GM23338 (cell line): Measurements from ENCODE around the gene LRRFIP2. TPM values are rescaled to one million over a fixed set of nuclear protein-coding genes. Genes with fewer than 3 reads are reported as not detected.

ENCODE experiments used
- ATAC-seq: fragments of 200-7000 bp; cut with Tn5 transposase; 3 replicates; pipeline ENCODE4 v1.9.1; 2020
- DNase-seq: peaks from one replicate; pipeline ENCODE4 v3.0.0-alpha.2; 2015; ENCODE audit warnings: low spot score
- H2AFZ ChIP-seq: fragments of 200-600 bp; sonication (generic); 2 replicates; pipeline ENCODE4 v1.8.0; 2016; ENCODE audit warnings: antibody characterized with exemption, mild to moderate bottlenecking, moderate library complexity
- H3F3A ChIP-seq: fragments of 200-600 bp; sonication (generic); replicated peaks from 2 replicates; pipeline ENCODE4 v1.8.0; 2017; ENCODE audit warnings: antibody characterized with exemption, mixed run types, low read depth
- H3K27ac ChIP-seq: fragments of 200-600 bp; sonication (generic); 2 replicates; pipeline ENCODE4 v1.6.1; 2016; ENCODE audit warnings: low read depth
- H3K27me3 ChIP-seq: fragments of 200-600 bp; sonication (generic); 2 replicates; pipeline ENCODE4 v1.8.0; 2016; ENCODE audit warnings: mild to moderate bottlenecking, mixed run types, moderate library complexity; ENCODE audit not compliant: insufficient read depth
- H3K36me3 ChIP-seq: fragments of 200-600 bp; sonication (generic); 2 replicates; pipeline ENCODE4 v1.8.0; 2016; ENCODE audit warnings: mild to moderate bottlenecking; ENCODE audit not compliant: insufficient read depth
- H3K4me1 ChIP-seq: fragments of 200-600 bp; sonication (generic); 2 replicates; pipeline ENCODE4 v1.8.0; 2016; ENCODE audit warnings: mild to moderate bottlenecking, moderate library complexity; ENCODE audit not compliant: insufficient read depth
- H3K4me2 ChIP-seq: fragments of 200-600 bp; sonication (generic); 2 replicates; pipeline ENCODE4 v1.7.1; 2017; ENCODE audit warnings: mixed run types
- H3K4me3 ChIP-seq: fragments of 200-600 bp; sonication (generic); 2 replicates; pipeline ENCODE4 v1.6.1; 2016; ENCODE audit warnings: mixed run types
- H3K79me2 ChIP-seq: fragments of 200-600 bp; sonication (generic); replicated peaks from 2 replicates; pipeline ENCODE4 v1.8.0; 2017; ENCODE audit warnings: mild to moderate bottlenecking; ENCODE audit not compliant: insufficient read depth
- H3K9me2 ChIP-seq: fragments of 200-600 bp; sonication (generic); 2 replicates; pipeline ENCODE4 v1.8.0; 2017; ENCODE audit not compliant: insufficient read depth
- H4K20me1 ChIP-seq: fragments of 200-600 bp; sonication (generic); replicated peaks from 2 replicates; pipeline ENCODE4 v1.8.0; 2017; ENCODE audit warnings: mild to moderate bottlenecking; ENCODE audit not compliant: insufficient read depth
- H3K27ac Mint-ChIP-seq: 2 replicates; pipeline ENCODE4 v1.8.0; 2020; ENCODE audit warnings: inconsistent platforms, mild to moderate bottlenecking, moderate library complexity, mixed read lengths
- H3K27me3 Mint-ChIP-seq: 3 replicates; pipeline ENCODE4 v1.8.0; 2022; ENCODE audit warnings: low read depth, mild to moderate bottlenecking, moderate library complexity, mixed read lengths, inconsistent platforms; ENCODE audit not compliant: insufficient read depth, poor library complexity
- H3K36me3 Mint-ChIP-seq: 3 replicates; pipeline ENCODE4 v1.8.0; 2021; ENCODE audit warnings: low read depth, mild to moderate bottlenecking, inconsistent platforms, moderate library complexity, mixed read lengths
- H3K4me1 Mint-ChIP-seq: 3 replicates; pipeline ENCODE4 v1.8.0; 2020; ENCODE audit warnings: mild to moderate bottlenecking, inconsistent platforms, mixed read lengths
- H3K4me3 Mint-ChIP-seq: 3 replicates; pipeline ENCODE4 v1.8.0; 2021; ENCODE audit warnings: moderate library complexity, mild to moderate bottlenecking, inconsistent platforms, mixed read lengths
- H3K9me3 Mint-ChIP-seq: 3 replicates; pipeline ENCODE4 v1.8.0; 2020; ENCODE audit warnings: moderate library complexity, mild to moderate bottlenecking, inconsistent platforms, mixed read lengths
- CREB1 ChIP-seq: fragments of 250-450 bp; sonication (Bioruptor Pico); IDR thresholded peaks from 2 replicates; pipeline ENCODE4 v1.5.0; 2020; ENCODE audit warnings: low read depth, mild to moderate bottlenecking, moderate library complexity
- CTCF ChIP-seq, 2 experiments: fragments of 200-600 bp in 1 of 2; sonication (generic) in 1 of 2; conservative IDR thresholded peaks; 2 replicates each; pipeline versions ENCODE4 v1.5.1 to v1.6.1; 2016 to 2017; ENCODE audit warnings: antibody characterized with exemption in 2 of 2, low read depth in 2 of 2, mild to moderate bottlenecking in 2 of 2, moderate library complexity in 1 of 2
- EZH2 ChIP-seq: fragments of 200-600 bp; sonication (generic); IDR thresholded peaks from one replicate; pipeline ENCODE4 v1.8.0; 2017; ENCODE audit warnings: antibody characterized with exemption, mild to moderate bottlenecking, low read depth; ENCODE audit not compliant: unreplicated experiment
- EZH2phosphoT487 ChIP-seq: fragments of 200-600 bp; sonication (generic); IDR thresholded peaks from one replicate; pipeline ENCODE4 v1.8.1; 2018; ENCODE audit warnings: antibody characterized with exemption; ENCODE audit not compliant: unreplicated experiment
- JUNB ChIP-seq: IDR thresholded peaks from one replicate; pipeline ENCODE4 v1.6.1; 2016; ENCODE audit warnings: antibody characterized with exemption; ENCODE audit not compliant: unreplicated experiment
- NANOG ChIP-seq: IDR thresholded peaks from 2 replicates; pipeline ENCODE4 v1.6.1; 2016; ENCODE audit warnings: antibody characterized with exemption, borderline replicate concordance
- REST ChIP-seq: IDR thresholded peaks from one replicate; pipeline ENCODE4 v1.6.1; 2018; ENCODE audit warnings: antibody characterized with exemption; ENCODE audit not compliant: unreplicated experiment
- STAT1 ChIP-seq: IDR thresholded peaks from one replicate; pipeline ENCODE4 v1.6.1; 2016; ENCODE audit warnings: antibody characterized with exemption; ENCODE audit not compliant: unreplicated experiment
- ZNF114 ChIP-seq: fragments of 250-450 bp; sonication (Bioruptor Pico); IDR thresholded peaks from 2 replicates; pipeline ENCODE4 v1.5.0; 2020; ENCODE audit warnings: mild to moderate bottlenecking, moderate library complexity
- ZNF331 ChIP-seq: fragments of 250-450 bp; sonication (Bioruptor Pico); IDR thresholded peaks from 2 replicates; pipeline ENCODE4 v1.5.0; 2020; ENCODE audit warnings: low read depth, mild to moderate bottlenecking, moderate library complexity
- ZNF462 ChIP-seq: fragments of 250-450 bp; sonication (Bioruptor Pico); IDR thresholded peaks from 2 replicates; pipeline ENCODE4 v1.5.0; 2020; ENCODE audit warnings: mild to moderate bottlenecking, moderate library complexity
- polyA plus RNA-seq: library from polyadenylated mRNA; unstranded; fragments of >200 nt; fragmentation: Nextera tagmentation; extraction: Ambion mirVana; gene quantifications from 2 replicates; pipeline ENCODE4 v1.2.1, GENCODE V29; 2016
- total RNA-seq: library from RNA; depleted of rRNA; stranded (reverse); fragments of >200 nt; shearing (Covaris generic); gene quantifications from 2 replicates; pipeline ENCODE4 v1.2.3, GENCODE V29; 2014

Gene LRRFIP2
- total and polyA plus RNA-seq, 2 experiments from 2014 or later = 20.3 to 29.0 TPM

GRCh38 chr3:37096975-37097374 is 77.4 kb downstream of the LRRFIP2 start (continued):
- TF ChIP-seq CTCF (conservative IDR thresholded peaks at IDR 0.05; ENCODE audit: low read depth in 2 of 2) = no peak
- TF ChIP-seq EZH2 = no peak

- no peaks in the 10 kb centered on the region for H3K36me3 ChIP-seq
- Mint-ChIP-seq H3K27ac (no peak overlapping the region), H3K4me3 (no peak overlapping the region), H3K36me3 (no peaks in the 10 kb centered on the region), H3K4me1 (peaks cover 3% of the 10 kb centered on the region; the same call in 2 of the 3 replicates), H3K27me3 (peaks cover 2% of the 10 kb centered on the region), H3K9me3 (no peaks in the 10 kb centered on the region; the same call in 2 of the 3 replicates)
- no peaks in the 10 kb centered on the region for H3K4me1 ChIP-seq
- no peaks in the 10 kb centered on the region for H3F3A ChIP-seq
- no peaks in the 10 kb centered on the region for H3K27me3 ChIP-seq
- no peak overlapping the region for H3K4me2 ChIP-seq
- no peaks in the 10 kb centered on the region for H3K9me2 ChIP-seq
- H4K20me1 ChIP-seq = no peaks in the 10 kb centered on the region
- DNase-seq (peak; percentile 50), ATAC-seq (no peak)
- H2AFZ ChIP-seq = no peak overlapping the region
- no peak overlapping the region for H3K4me3 ChIP-seq
- H3K27ac ChIP-seq = no peak overlapping the region; the same call in 1 of the 2 replicates
- H3K79me2 ChIP-seq = no peaks in the 10 kb centered on the region
- TF ChIP-seq ZNF114 (CRISPR knock-in tag) (no peak), REST (no peak), JUNB (no peak), ZNF462 (CRISPR knock-in tag) (no peak), EZH2phosphoT487 (no peak), CTCF (conservative IDR thresholded peaks at IDR 0.05; ENCODE audit: low read depth in 2 of 2) (no peak), STAT1 (no peak), ZNF331 (CRISPR knock-in tag) (no peak), NANOG (no peak), CREB1 (CRISPR knock-in tag) (no peak)
Observed at GRCh38 chr3:37096288-37096687, 78.1 kb downstream of the LRRFIP2 start.
